Panc1 (cell line): ENCODE results near the gene TDO2. TPM values are rescaled to one million over a fixed set of nuclear protein-coding genes. Genes with fewer than 3 reads are reported as not detected.

Experiments used
- ATAC-seq: fragments of 200-7000 bp; cut with Tn5 transposase; 2 replicates; pipeline ENCODE4 v1.9.1; 2020; ENCODE audit warnings: mild to moderate bottlenecking, moderate library complexity
- BruUV-seq: library from RNA; stranded (reverse); fragments of 400-500 nt; replicated peaks from 2 replicates; lab custom pipeline; 2021; lab: Mats Ljungman, UMichigan
- CTCF ChIA-PET: fragments of 300-600 bp; sonication (Branson Sonifier 250); formaldehyde crosslinking; loops from one replicate; lab custom pipeline; 2022; ENCODE audit warnings: antibody characterized with exemption; lab: Charles Lee
- POLR2A ChIA-PET: fragments of 300-600 bp; sonication (Branson Sonifier 250); formaldehyde crosslinking; loops from one replicate; lab custom pipeline; 2022; ENCODE audit warnings: antibody characterized with exemption; lab: Charles Lee
- DNase-seq: peaks from one replicate; pipeline ENCODE4 v3.0.0-alpha.2; 2010; ENCODE audit warnings: low read depth, low spot score
- H3K27ac ChIP-seq: 2 replicates; pipeline ENCODE4 v1.5.1; 2011; ENCODE audit warnings: mild to moderate bottlenecking, low read length, inconsistent platforms
- H3K27me3 ChIP-seq: fragments of 200-500 bp; sonication (Bioruptor generic); 2 replicates; pipeline ENCODE4 v1.6.0; 2014; ENCODE audit warnings: low read length, inconsistent platforms; ENCODE audit not compliant: control insufficient read depth, insufficient read depth
- H3K36me3 ChIP-seq: fragments of 200-500 bp; sonication (Bioruptor generic); 2 replicates; pipeline ENCODE4 v1.5.1; 2014; ENCODE audit warnings: inconsistent platforms, mild to moderate bottlenecking, low read length, moderate library complexity; ENCODE audit not compliant: control insufficient read depth, insufficient read depth
- H3K4me1 ChIP-seq: 2 replicates; pipeline ENCODE4 v1.5.1; 2011; ENCODE audit warnings: inconsistent platforms, mild to moderate bottlenecking, low read length, moderate library complexity; ENCODE audit not compliant: control insufficient read depth, insufficient read depth
- H3K4me3 ChIP-seq, 2 experiments: 2 replicates each; pipeline ENCODE4 v1.5.1; 2011 to 2012; ENCODE audit warnings: low read depth in 2 of 2, low read length in 2 of 2, mild to moderate bottlenecking in 2 of 2, inconsistent platforms in 1 of 2, moderate library complexity in 1 of 2
- H3K9me3 ChIP-seq: fragments of 200-500 bp; sonication (Bioruptor generic); 2 replicates; pipeline ENCODE4 v1.5.1; 2014; ENCODE audit warnings: low read depth, mild to moderate bottlenecking, inconsistent platforms, low read length, moderate library complexity; ENCODE audit not compliant: control insufficient read depth, insufficient read depth
- POLR2AphosphoS5 ChIP-seq: IDR thresholded peaks from 2 replicates; pipeline ENCODE4 v1.6.1; 2012; ENCODE audit warnings: mild to moderate bottlenecking, low read depth, low read length, moderate library complexity
- SIN3A ChIP-seq: IDR thresholded peaks from 2 replicates; pipeline ENCODE4 v1.6.1; 2012; ENCODE audit warnings: low read depth, mild to moderate bottlenecking, low read length, moderate library complexity, borderline replicate concordance; ENCODE audit not compliant: insufficient read depth
- TCF7L2 ChIP-seq: IDR thresholded peaks from 2 replicates; pipeline ENCODE4 v1.6.1; 2011; ENCODE audit warnings: mild to moderate bottlenecking, low read depth, low read length, inconsistent platforms
- in situ Hi-C: cut with HindIII; loops from 2 replicates; pipeline ENCODE4 v1.10.0; 2016; ENCODE audit warnings: low sequenced_read_pairs, low pct_unique_long_range_greater_than_20kb
- intact Hi-C: fragments of 100-400 bp; cut with micrococcal nuclease; formaldehyde crosslinking; loops from one replicate; pipeline ENCODE4 v1.10.0; 2022; ENCODE audit not compliant: unreplicated experiment
- total RNA-seq: library from RNA; stranded (reverse); gene quantifications from one replicate; pipeline ENCODE4 v1.2.1, GENCODE V29; 2021; ENCODE audit not compliant: unreplicated experiment
- TF ChIP-seq, protein P1 (sequence below): fragments of 450-650 bp; IDR thresholded peaks from 2 replicates; pipeline ENCODE4 v1.5.1; 2017; ENCODE audit warnings: mild to moderate bottlenecking
- TF ChIP-seq, protein P2 (sequence below), 2 experiments: IDR thresholded peaks; 2 replicates each; pipeline ENCODE4 v1.6.1; 2011 to 2012; ENCODE audit warnings: low read depth in 2 of 2, control low read depth in 1 of 2, low read length in 1 of 2, mild to moderate bottlenecking in 1 of 2, moderate library complexity in 1 of 2; ENCODE audit not compliant: insufficient read depth in 1 of 2

The TDO2 gene
- total RNA-seq, 1 experiment from 2014 or later = 0.13 TPM

- no peaks in the 10 kb centered on the region for H3K27me3 ChIP-seq
- H3K27ac ChIP-seq = no peak overlapping the region
- H3K4me3 ChIP-seq = no peak overlapping the region
- H3K4me1 ChIP-seq = no peaks in the 10 kb centered on the region
- H3K9me3 ChIP-seq = no peaks in the 10 kb centered on the region
- BruUV-seq = no TSS peak
- intact Hi-C loops = no loop called here
- ATAC-seq = no peak
- ChIA-PET POLR2A (no interaction called here), CTCF (no interaction called here)
- TF ChIP-seq SIN3A (no peak), POLR2AphosphoS5 (no peak), TCF7L2 (no peak)
- TF ChIP-seq, protein P1, sequence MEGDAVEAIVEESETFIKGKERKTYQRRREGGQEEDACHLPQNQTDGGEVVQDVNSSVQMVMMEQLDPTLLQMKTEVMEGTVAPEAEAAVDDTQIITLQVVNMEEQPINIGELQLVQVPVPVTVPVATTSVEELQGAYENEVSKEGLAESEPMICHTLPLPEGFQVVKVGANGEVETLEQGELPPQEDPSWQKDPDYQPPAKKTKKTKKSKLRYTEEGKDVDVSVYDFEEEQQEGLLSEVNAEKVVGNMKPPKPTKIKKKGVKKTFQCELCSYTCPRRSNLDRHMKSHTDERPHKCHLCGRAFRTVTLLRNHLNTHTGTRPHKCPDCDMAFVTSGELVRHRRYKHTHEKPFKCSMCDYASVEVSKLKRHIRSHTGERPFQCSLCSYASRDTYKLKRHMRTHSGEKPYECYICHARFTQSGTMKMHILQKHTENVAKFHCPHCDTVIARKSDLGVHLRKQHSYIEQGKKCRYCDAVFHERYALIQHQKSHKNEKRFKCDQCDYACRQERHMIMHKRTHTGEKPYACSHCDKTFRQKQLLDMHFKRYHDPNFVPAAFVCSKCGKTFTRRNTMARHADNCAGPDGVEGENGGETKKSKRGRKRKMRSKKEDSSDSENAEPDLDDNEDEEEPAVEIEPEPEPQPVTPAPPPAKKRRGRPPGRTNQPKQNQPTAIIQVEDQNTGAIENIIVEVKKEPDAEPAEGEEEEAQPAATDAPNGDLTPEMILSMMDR = no peak
- TF ChIP-seq, protein P2, sequence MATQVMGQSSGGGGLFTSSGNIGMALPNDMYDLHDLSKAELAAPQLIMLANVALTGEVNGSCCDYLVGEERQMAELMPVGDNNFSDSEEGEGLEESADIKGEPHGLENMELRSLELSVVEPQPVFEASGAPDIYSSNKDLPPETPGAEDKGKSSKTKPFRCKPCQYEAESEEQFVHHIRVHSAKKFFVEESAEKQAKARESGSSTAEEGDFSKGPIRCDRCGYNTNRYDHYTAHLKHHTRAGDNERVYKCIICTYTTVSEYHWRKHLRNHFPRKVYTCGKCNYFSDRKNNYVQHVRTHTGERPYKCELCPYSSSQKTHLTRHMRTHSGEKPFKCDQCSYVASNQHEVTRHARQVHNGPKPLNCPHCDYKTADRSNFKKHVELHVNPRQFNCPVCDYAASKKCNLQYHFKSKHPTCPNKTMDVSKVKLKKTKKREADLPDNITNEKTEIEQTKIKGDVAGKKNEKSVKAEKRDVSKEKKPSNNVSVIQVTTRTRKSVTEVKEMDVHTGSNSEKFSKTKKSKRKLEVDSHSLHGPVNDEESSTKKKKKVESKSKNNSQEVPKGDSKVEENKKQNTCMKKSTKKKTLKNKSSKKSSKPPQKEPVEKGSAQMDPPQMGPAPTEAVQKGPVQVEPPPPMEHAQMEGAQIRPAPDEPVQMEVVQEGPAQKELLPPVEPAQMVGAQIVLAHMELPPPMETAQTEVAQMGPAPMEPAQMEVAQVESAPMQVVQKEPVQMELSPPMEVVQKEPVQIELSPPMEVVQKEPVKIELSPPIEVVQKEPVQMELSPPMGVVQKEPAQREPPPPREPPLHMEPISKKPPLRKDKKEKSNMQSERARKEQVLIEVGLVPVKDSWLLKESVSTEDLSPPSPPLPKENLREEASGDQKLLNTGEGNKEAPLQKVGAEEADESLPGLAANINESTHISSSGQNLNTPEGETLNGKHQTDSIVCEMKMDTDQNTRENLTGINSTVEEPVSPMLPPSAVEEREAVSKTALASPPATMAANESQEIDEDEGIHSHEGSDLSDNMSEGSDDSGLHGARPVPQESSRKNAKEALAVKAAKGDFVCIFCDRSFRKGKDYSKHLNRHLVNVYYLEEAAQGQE (IDR thresholded peaks at IDR 0.05; ENCODE audit: insufficient read depth in 1 of 2, low read depth in 2 of 2, low read length in 1 of 2) = no peak
- H3K36me3 ChIP-seq = no peaks in the 10 kb centered on the region
- in situ Hi-C loops = no loop called here
- DNase-seq = no peak
Observed at GRCh38 chr4:155875878-155876277, 27.6 kb upstream of the TDO2 start.

- CTCF ChIA-PET = no interaction called here
- in situ Hi-C loops = no loop called here
- no TSS peak for BruUV-seq
- POLR2A ChIA-PET = no interaction called here
- Histone ChIP-seq H3K27ac (no peak overlapping the region), H3K9me3 (no peaks in the 10 kb centered on the region), H3K4me3 (no peak overlapping the region), H3K4me1 (no peaks in the 10 kb centered on the region), H3K36me3 (no peaks in the 10 kb centered on the region), H3K27me3 (no peaks in the 10 kb centered on the region)
- intact Hi-C loops = no loop called here
- no peak for DNase-seq
- TF ChIP-seq TCF7L2 (no peak), SIN3A (no peak), POLR2AphosphoS5 (no peak)
- TF ChIP-seq, protein P1 = no peak
- TF ChIP-seq, protein P2 (IDR thresholded peaks at IDR 0.05; ENCODE audit: insufficient read depth in 1 of 2, low read depth in 2 of 2, low read length in 1 of 2) = no peak
- no peak for ATAC-seq
Observed at GRCh38 chr4:155877971-155878370, 25.5 kb upstream of the TDO2 start.
